ENCODE measurements around the gene APRT.

- TF ChIP-seq, protein P1, sequence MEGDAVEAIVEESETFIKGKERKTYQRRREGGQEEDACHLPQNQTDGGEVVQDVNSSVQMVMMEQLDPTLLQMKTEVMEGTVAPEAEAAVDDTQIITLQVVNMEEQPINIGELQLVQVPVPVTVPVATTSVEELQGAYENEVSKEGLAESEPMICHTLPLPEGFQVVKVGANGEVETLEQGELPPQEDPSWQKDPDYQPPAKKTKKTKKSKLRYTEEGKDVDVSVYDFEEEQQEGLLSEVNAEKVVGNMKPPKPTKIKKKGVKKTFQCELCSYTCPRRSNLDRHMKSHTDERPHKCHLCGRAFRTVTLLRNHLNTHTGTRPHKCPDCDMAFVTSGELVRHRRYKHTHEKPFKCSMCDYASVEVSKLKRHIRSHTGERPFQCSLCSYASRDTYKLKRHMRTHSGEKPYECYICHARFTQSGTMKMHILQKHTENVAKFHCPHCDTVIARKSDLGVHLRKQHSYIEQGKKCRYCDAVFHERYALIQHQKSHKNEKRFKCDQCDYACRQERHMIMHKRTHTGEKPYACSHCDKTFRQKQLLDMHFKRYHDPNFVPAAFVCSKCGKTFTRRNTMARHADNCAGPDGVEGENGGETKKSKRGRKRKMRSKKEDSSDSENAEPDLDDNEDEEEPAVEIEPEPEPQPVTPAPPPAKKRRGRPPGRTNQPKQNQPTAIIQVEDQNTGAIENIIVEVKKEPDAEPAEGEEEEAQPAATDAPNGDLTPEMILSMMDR (IDR thresholded peaks at IDR 0.05; ENCODE audit: low read depth, low read length, poor library complexity, severe bottlenecking): no peak
- TF ChIP-seq EZH2phosphoT487 (IDR thresholded peaks at IDR 0.05; ENCODE audit: borderline replicate concordance, low read length): no peak
These were observed 1.4 kb downstream of the APRT start for GRCh38 chr16:88810166-88810911.

Data from DOHH2 (cell line).